Activated naive CD4-positive, alpha-beta T cell (primary cell): Measurements from ENCODE around the gene DBNDD1.
"Not testable (repeated sequence)": the region's sequence is repeated elsewhere in the genome, so short reads cannot be mapped to it uniquely, and the experiment has no call there.

Experiments used
- DNase-seq, 4 experiments: peaks; one replicate each; lab custom pipeline; 2025; lab: John Stamatoyannopoulos, UW

Gene DBNDD1

GRCh38 chr16:90011508-90011819 is 7.8 kb downstream of the DBNDD1 start:
- no peak for DNase-seq

GRCh38 chr16:90010676-90011507 is 8.4 kb downstream of the DBNDD1 start:
- no peak for DNase-seq

- no peak for DNase-seq
Measured at GRCh38 chr16:90009172-90009899, 9.9 kb downstream of the DBNDD1 start.

- DNase-seq = peak in 2 of 4 experiments; percentile 26 to 50
Measured at GRCh38 chr16:90008708-90009145, 10.5 kb downstream of the DBNDD1 start.

GRCh38 chr16:90007635-90008234 is 11.5 kb downstream of the DBNDD1 start:
- not testable (repeated sequence) for DNase-seq

- DNase-seq = no peak
Measured at GRCh38 chr16:90007015-90007414, 12.2 kb downstream of the DBNDD1 start.

- DNase-seq = no peak
Measured at GRCh38 chr16:90005956-90006663, 13.1 kb downstream of the DBNDD1 start.

- no peak for DNase-seq
Measured at GRCh38 chr16:90004577-90004976, 14.7 kb downstream of the DBNDD1 start.

GRCh38 chr16:90002759-90003158 is 16.5 kb downstream of the DBNDD1 start:
- DNase-seq = no peak

GRCh38 chr16:90001761-90002503 is 17.3 kb downstream of the DBNDD1 start:
- DNase-seq = no peak

GRCh38 chr16:90000733-90001427 is 18.4 kb downstream of the DBNDD1 start:
- no peak for DNase-seq

GRCh38 chr16:89999831-90000574 is 19.3 kb downstream of the DBNDD1 start:
- DNase-seq = no peak

- DNase-seq = no peak
Measured at GRCh38 chr16:89996178-89996489, 23.1 kb downstream of the DBNDD1 start.

GRCh38 chr16:89995475-89996177 is 23.6 kb downstream of the DBNDD1 start:
- peak in 3 of 4 experiments; percentile 34 to 48 (median 38) for DNase-seq

- peak in 1 of 4 experiments; percentile 28 for DNase-seq
Measured at GRCh38 chr16:89994721-89995474, 24.4 kb downstream of the DBNDD1 start.

GRCh38 chr16:89994389-89994720 is 24.9 kb downstream of the DBNDD1 start:
- no peak for DNase-seq

- no peak for DNase-seq
Measured at GRCh38 chr16:89993971-89994370, 25.3 kb downstream of the DBNDD1 start.

GRCh38 chr16:89993377-89993776 is 25.9 kb downstream of the DBNDD1 start:
- DNase-seq = no peak

- DNase-seq = no peak
Measured at GRCh38 chr16:89990799-89991198, 28.5 kb downstream of the DBNDD1 start.
